Spleen (tissue), 7 donors: ENCODE results near the gene AGPS.

ENCODE experiments used
- POLR2A ChIP-seq, 3 donors: fragments of 450-650 bp; IDR thresholded peaks; one replicate each; pipeline ENCODE4 v1.5.1; 2017; ENCODE audit warnings: antibody characterized with exemption in 3 of 3, mild to moderate bottlenecking in 1 of 3
- POLR2AphosphoS5 ChIP-seq, 3 donors: sonication (generic); formaldehyde crosslinking; IDR thresholded peaks; one replicate each; pipeline ENCODE4 v1.5.1; 2017; ENCODE audit warnings: antibody characterized with exemption in 3 of 3
- TF ChIP-seq, protein P1 (sequence below), 11 experiments: fragments of 200-600 bp in 7 of 11; fragments of 450-650 bp in 4 of 11; sonication (generic) in 4 of 11; IDR thresholded peaks in 8 of 11; conservative IDR thresholded peaks in 3 of 11; 1 replicate in 7 of 11; 2 replicates in 4 of 11; pipeline versions ENCODE4 v1.4.0 to v1.8.0; 2016 to 2021; ENCODE audit warnings: antibody characterized with exemption in 11 of 11, inconsistent platforms in 4 of 11, mild to moderate bottlenecking in 1 of 11
- donor health status: DM: no; HTN: no; CAD: no; lungs with moderate emphysema.
- donor health status: DM: no; HTN: no; CAD: no.
- donor health status: DM: no; HTN: no; CAD: no.

DNA sequence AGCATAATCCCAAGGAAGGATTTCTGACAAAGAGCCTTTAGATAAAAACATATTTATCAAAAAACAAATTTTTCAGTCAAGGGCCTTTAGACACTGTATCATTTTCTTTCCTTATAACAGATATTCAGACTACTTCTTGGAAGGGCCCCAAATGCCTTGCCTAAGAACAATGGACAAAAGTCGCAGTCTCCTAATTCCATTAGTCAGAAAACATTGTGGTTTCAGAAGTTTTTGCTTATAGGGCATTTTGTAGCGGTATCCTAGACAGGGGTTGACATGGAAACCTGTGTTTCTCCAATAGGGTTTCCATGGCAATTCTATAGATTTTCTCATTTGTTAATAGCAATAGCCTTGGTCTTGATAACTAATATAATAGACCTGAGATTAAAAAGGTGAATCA, 36.7 kb upstream of the AGPS start:
- TF ChIP-seq, protein P1, sequence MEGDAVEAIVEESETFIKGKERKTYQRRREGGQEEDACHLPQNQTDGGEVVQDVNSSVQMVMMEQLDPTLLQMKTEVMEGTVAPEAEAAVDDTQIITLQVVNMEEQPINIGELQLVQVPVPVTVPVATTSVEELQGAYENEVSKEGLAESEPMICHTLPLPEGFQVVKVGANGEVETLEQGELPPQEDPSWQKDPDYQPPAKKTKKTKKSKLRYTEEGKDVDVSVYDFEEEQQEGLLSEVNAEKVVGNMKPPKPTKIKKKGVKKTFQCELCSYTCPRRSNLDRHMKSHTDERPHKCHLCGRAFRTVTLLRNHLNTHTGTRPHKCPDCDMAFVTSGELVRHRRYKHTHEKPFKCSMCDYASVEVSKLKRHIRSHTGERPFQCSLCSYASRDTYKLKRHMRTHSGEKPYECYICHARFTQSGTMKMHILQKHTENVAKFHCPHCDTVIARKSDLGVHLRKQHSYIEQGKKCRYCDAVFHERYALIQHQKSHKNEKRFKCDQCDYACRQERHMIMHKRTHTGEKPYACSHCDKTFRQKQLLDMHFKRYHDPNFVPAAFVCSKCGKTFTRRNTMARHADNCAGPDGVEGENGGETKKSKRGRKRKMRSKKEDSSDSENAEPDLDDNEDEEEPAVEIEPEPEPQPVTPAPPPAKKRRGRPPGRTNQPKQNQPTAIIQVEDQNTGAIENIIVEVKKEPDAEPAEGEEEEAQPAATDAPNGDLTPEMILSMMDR (IDR thresholded peaks at IDR 0.05 in 8 of 11, conservative IDR thresholded peaks at IDR 0.05 in 3 of 11) = no peak
- no peak for TF ChIP-seq POLR2A (IDR thresholded peaks at IDR 0.05)
- no peak for TF ChIP-seq POLR2AphosphoS5 (IDR thresholded peaks at IDR 0.05)
